ENCODE measurements around the gene SLC2A9. TPM values are rescaled to one million over a fixed set of nuclear protein-coding genes. Genes with fewer than 3 reads are reported as not detected.

The SLC2A9 gene
- total and polyA plus RNA-seq, 7 donors: 0.92 to 6.7 (median 5.2) TPM; not detected in 1

GRCh38 chr4:10021653-10022023, 341 bp upstream of the SLC2A9 start:
- no peaks in the 10 kb centered on the region for H3K36me3 ChIP-seq
- peak overlapping the region in 3 of 4 donors; percentile 57 to 91 (median 84) for H3K27ac ChIP-seq
- H3K4me1 ChIP-seq: peaks cover 0 to 23% (median 18%) of the 10 kb centered on the region in 4 donors
- H3K4me3 ChIP-seq: no peak overlapping the region
- no peaks in the 10 kb centered on the region for H3K9me3 ChIP-seq
- intact Hi-C loops (cut with DNase I): no loop called here
- TF ChIP-seq EP300 (IDR thresholded peaks at IDR 0.05): no peak
- no peak for TF ChIP-seq CTCF (IDR thresholded peaks at IDR 0.05)
- TF ChIP-seq POLR2A (IDR thresholded peaks at IDR 0.05): no peak
- no peak for TF ChIP-seq POLR2AphosphoS5 (IDR thresholded peaks at IDR 0.05)
- WGBS, 2 donors: 74 to 87% methylated on average over 5 of the region's 5 CpGs
- no peaks in the 10 kb centered on the region for H3K27me3 ChIP-seq
- DNase-seq: no peak

- Histone ChIP-seq H3K36me3 (no peaks in the 10 kb centered on the region), H3K27me3 (no peaks in the 10 kb centered on the region), H3K27ac (peak overlapping the region; percentile 84 to 91 (median 88)), H3K4me3 (no peak overlapping the region), H3K9me3 (no peaks in the 10 kb centered on the region), H3K4me1 (peaks cover 0 to 23% (median 18%) of the 10 kb centered on the region in 4 donors)
- intact Hi-C loops (cut with DNase I): no loop called here
- no peak for TF ChIP-seq EP300 (IDR thresholded peaks at IDR 0.05)
- TF ChIP-seq POLR2A (IDR thresholded peaks at IDR 0.05): no peak
- no peak for TF ChIP-seq POLR2AphosphoS5 (IDR thresholded peaks at IDR 0.05)
- TF ChIP-seq CTCF (IDR thresholded peaks at IDR 0.05): no peak
- WGBS, 2 donors: 88 to 92% methylated on average over 6 of the region's 6 CpGs
- DNase-seq: no peak
Measured at GRCh38 chr4:10020106-10020505, 1.2 kb downstream of the SLC2A9 start.

- Histone ChIP-seq H3K27me3 (no peaks in the 10 kb centered on the region), H3K27ac (peak overlapping the region; percentile 84 to 91 (median 88)), H3K9me3 (no peaks in the 10 kb centered on the region), H3K4me3 (peak overlapping the region; percentile 33 to 50 (median 48)), H3K36me3 (no peaks in the 10 kb centered on the region), H3K4me1 (peaks cover 0 to 23% (median 18%) of the 10 kb centered on the region in 4 donors)
- TF ChIP-seq POLR2AphosphoS5 (IDR thresholded peaks at IDR 0.05) (peak in 2 of 4 donors; percentile 32 to 63), CTCF (IDR thresholded peaks at IDR 0.05) (no peak), EP300 (IDR thresholded peaks at IDR 0.05) (peak in 2 of 4 donors; percentile 52 to 70), POLR2A (IDR thresholded peaks at IDR 0.05) (no peak)
- WGBS, 2 donors: 73 to 78% methylated on average over 9 of the region's 9 CpGs
- intact Hi-C loops (cut with DNase I): loop anchor here (1.0 to 5.0 kb wide), 3 partner anchors 98 to 383 kb away; no protein-coding TSS in a partner anchor
- peak; percentile 82 for DNase-seq
Measured at GRCh38 chr4:10019521-10020051, 1.7 kb downstream of the SLC2A9 start.

- intact Hi-C loops (cut with DNase I): loop anchor here (1.0 to 5.0 kb wide), 5 partner anchors 44 to 383 kb away; no protein-coding TSS in a partner anchor
- Histone ChIP-seq H3K9me3 (no peaks in the 10 kb centered on the region), H3K4me3 (peak overlapping the region; percentile 33 to 50 (median 48)), H3K27me3 (no peaks in the 10 kb centered on the region), H3K4me1 (peaks cover 0 to 23% (median 18%) of the 10 kb centered on the region in 4 donors), H3K27ac (peak overlapping the region; percentile 84 to 91 (median 88)), H3K36me3 (no peaks in the 10 kb centered on the region)
- WGBS, 2 donors: 2 to 5% methylated on average over 52 of the region's 52 CpGs
- DNase-seq: peak; percentile 99
- peak in 2 of 4 donors; percentile 52 to 83 for TF ChIP-seq EP300 (IDR thresholded peaks at IDR 0.05)
- TF ChIP-seq POLR2A (IDR thresholded peaks at IDR 0.05): peak in 1 of 2 donors; percentile 30
- TF ChIP-seq CTCF (IDR thresholded peaks at IDR 0.05): peak; percentile 98 to 99 (median 99)
- peak; percentile 70 to 90 (median 84) for TF ChIP-seq POLR2AphosphoS5 (IDR thresholded peaks at IDR 0.05)
Measured at GRCh38 chr4:10018818-10019461, 2.4 kb downstream of the SLC2A9 start.
